GM13976 (cell line): ENCODE measurements around the gene TMEM132D.

ENCODE experiments used
- DNase-seq: peaks from one replicate; pipeline ENCODE4 v3.0.0; 2012; ENCODE audit warnings: low spot score
- in situ Hi-C: fragments of 300-500 bp; cut with MboI; formaldehyde crosslinking; loops from one replicate; pipeline ENCODE4 v1.12.0; 2022; ENCODE audit warnings: low sequenced_read_pairs, mixed read lengths, inconsistent platforms; ENCODE audit not compliant: unreplicated experiment
- TF ChIP-seq, protein P1 (sequence below): IDR thresholded peaks from 2 replicates; pipeline ENCODE4 v1.5.1; 2012; ENCODE audit warnings: borderline replicate concordance, mild to moderate bottlenecking; ENCODE audit not compliant: insufficient read depth; ENCODE audit errors: extremely low read depth, missing control alignments, control extremely low read depth

Gene TMEM132D

DNA sequence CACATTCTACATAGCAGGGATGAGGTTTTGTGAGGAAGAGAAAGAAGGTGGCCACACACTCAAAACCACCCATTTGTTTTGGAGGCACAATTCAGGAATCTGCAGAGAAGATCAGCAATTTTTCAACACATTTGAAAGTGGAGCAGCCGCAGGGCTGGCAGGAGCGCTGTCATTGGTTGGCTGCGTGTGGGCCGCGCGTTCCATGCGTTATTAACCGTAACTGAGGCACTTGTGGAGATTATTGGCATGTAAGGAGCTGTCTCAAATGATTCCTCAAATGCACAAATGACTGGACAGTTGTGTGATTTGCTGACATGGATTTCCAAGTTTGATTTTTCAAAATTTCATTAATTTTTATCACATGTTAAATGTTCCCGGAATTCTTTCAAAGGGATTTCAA lies 318.5 kb downstream of the TMEM132D start:
- DNase-seq = no peak
- TF ChIP-seq, protein P1, sequence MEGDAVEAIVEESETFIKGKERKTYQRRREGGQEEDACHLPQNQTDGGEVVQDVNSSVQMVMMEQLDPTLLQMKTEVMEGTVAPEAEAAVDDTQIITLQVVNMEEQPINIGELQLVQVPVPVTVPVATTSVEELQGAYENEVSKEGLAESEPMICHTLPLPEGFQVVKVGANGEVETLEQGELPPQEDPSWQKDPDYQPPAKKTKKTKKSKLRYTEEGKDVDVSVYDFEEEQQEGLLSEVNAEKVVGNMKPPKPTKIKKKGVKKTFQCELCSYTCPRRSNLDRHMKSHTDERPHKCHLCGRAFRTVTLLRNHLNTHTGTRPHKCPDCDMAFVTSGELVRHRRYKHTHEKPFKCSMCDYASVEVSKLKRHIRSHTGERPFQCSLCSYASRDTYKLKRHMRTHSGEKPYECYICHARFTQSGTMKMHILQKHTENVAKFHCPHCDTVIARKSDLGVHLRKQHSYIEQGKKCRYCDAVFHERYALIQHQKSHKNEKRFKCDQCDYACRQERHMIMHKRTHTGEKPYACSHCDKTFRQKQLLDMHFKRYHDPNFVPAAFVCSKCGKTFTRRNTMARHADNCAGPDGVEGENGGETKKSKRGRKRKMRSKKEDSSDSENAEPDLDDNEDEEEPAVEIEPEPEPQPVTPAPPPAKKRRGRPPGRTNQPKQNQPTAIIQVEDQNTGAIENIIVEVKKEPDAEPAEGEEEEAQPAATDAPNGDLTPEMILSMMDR = no peak
- in situ Hi-C loops = no loop called here

DNA sequence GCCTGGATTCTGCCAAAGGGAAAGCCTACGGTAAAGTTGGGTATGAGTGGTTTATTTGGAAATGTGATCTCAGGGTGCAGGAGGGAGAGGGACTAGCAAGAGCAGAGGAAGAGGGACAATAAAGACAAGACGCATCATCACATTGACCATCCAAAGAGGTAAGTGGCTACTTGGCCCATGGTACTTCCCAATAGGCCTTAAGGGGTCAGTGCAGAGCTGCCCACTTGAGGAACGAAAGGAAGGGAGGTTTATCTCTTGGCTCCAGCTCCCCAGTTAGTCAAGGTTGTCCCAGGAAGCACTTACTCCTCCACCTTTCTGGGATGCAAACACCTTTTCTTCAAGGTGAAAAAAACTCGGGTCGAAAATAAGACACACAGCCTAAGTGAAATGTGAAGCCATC lies 323.9 kb downstream of the TMEM132D start:
- DNase-seq = no peak
- in situ Hi-C loops = no loop called here
- TF ChIP-seq, protein P1 = no peak

DNA sequence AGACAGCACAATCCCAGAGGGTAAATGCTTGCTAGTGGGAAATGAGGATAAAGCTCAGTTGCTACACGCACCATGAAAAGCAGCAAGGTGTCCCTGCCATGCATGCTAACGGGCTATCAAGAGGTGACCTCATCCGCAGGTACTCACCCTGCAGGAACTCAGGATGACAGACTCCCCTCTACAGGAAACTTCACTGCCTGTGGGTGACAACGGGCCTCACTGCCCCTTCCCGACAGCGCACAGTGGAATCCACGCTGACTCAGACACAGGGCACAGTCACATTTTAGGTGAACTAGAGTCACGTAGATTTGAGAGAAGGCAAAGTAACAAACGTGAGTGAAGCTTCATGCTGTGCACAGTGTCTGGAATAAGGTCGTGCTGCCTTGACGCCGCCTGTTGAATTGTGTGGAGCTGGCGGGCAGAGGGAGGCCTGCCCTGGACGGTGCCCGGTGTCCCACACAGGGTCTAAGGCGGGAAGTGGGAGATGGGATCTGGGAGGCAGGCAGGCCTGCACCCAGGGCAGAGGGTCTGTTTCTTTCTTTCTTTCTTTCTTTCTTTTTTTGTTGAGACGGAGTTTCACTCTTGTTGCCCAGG lies 331.8 kb downstream of the TMEM132D start:
- in situ Hi-C loops = no loop called here
- DNase-seq = no peak
- TF ChIP-seq, protein P1 = no peak

DNA sequence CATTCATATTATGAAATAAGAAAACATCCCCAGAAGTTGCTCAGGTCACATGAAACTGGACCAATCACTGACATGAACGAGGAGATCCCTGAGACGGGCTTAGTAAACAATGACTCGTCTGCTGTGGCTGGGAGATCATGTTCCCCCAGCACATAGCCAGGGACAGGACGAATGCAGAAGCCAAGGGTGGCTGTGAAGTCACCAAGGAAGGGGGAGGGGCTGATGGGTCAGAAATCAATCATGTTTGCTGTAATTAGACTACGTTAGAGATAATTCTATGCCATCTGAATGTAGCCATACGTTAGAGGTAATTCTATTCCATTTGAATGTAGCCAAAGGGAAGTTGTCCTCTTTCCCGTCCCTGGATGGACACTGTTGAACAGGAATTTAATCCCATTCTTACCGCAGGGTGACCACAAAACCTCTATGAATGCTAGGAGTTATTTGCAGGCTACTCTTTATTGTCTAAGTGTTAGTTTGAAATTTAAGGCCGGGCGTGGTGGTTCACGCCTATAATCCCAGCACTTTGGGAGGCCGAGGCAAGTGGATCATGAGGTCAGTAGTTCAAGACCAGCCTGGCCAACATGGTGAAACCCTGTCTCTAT lies 332.9 kb downstream of the TMEM132D start:
- no peak for DNase-seq
- in situ Hi-C loops = no loop called here
- TF ChIP-seq, protein P1 = no peak

DNA sequence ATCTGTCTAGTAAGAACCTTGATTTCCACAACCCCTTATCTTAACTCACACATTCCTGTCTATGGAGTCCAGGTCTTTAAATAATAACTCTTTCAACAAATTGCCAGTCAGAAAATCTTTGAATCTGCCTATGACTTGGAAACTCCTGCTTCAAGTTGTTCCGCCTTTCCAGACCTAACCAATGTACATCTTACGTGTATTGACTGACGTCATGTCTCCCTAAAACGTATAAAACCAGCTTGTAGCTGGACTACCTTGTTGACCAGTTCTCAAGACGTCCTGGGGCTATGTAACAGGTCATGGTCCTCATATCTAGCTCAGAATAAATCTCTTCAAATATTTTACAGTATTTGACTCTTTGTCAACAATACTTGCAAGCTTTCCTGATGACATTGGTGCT lies 337.0 kb downstream of the TMEM132D start:
- TF ChIP-seq, protein P1 = no peak
- no peak for DNase-seq
- in situ Hi-C loops = no loop called here

DNA sequence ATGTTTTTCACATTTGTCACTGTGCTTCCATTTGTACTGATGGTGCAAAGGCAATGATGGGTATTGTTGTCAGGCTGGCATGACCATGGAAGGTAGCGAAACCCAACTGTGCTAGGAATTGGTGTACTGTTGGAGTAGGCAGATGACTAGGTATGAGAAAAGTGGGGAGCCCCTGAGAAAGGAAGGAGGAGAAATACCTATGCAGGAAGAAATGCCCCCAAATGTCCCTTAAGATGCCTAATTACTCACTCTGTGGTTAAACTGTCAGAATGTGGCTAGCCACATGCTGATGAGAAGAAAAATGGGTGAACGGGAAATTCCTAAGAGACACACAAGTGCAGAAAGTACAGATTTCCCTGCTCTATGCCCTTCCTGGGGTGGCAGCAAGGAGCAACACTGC lies 339.1 kb downstream of the TMEM132D start:
- no peak for DNase-seq
- in situ Hi-C loops = no loop called here
- TF ChIP-seq, protein P1 = no peak

DNA sequence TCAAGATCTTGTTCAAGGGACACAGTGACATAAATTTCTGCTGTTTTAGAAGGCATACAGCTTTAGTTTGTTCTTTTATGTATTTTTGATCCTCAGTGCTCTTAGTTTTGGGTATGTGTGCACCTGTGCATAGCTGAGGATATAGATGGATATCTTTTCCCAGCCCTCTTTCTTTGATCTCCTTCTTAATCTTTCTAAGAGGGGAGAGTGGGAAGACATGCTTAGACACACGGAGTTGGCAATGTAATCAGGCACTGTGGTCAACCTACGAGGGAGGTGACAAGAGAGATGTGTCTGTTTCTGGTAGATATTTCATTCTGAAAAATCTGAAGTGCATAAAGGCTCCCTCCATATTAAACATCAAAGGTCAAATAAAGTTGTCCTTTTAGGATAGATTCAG lies 340.6 kb downstream of the TMEM132D start:
- in situ Hi-C loops = no loop called here
- TF ChIP-seq, protein P1 = no peak
- no peak for DNase-seq
